Esophagus muscularis mucosa (tissue), 4 donors: ENCODE measurements around the gene PHF2.

Source experiments
- CTCF ChIP-seq, 3 experiments: fragments of 200-600 bp in 2 of 3; fragments of 450-650 bp in 1 of 3; sonication (generic) in 2 of 3; IDR thresholded peaks; one replicate each; pipeline ENCODE4 v1.5.1; 2017 to 2019; ENCODE audit warnings: antibody characterized with exemption in 3 of 3, mild to moderate bottlenecking in 2 of 3, moderate library complexity in 1 of 3
- EP300 ChIP-seq: sonication (generic); formaldehyde crosslinking; IDR thresholded peaks from one replicate; pipeline ENCODE4 v1.6.1; 2017; ENCODE audit warnings: antibody characterized with exemption
- POLR2AphosphoS5 ChIP-seq, 2 donors: sonication (generic); formaldehyde crosslinking; IDR thresholded peaks; one replicate each; pipeline ENCODE4 v1.6.1; 2017; ENCODE audit warnings: antibody characterized with exemption in 2 of 2

GRCh38 chr9:93663877-93664548, 87.6 kb downstream of the PHF2 start:
- TF ChIP-seq CTCF (IDR thresholded peaks at IDR 0.05) (no peak), POLR2AphosphoS5 (IDR thresholded peaks at IDR 0.05) (no peak), EP300 (no peak)
